Astrocyte (in vitro differentiated cells and primary cell): ENCODE measurements around the gene GGCT.

ENCODE experiments used
- CTCF ChIP-seq: IDR thresholded peaks from 2 replicates; pipeline ENCODE4 v1.5.1; 2011; ENCODE audit warnings: low read depth, mild to moderate bottlenecking, inconsistent platforms, low read length, moderate library complexity; ENCODE audit not compliant: insufficient read depth
- EZH2 ChIP-seq: IDR thresholded peaks from 2 replicates; pipeline ENCODE4 v1.6.1; 2012; ENCODE audit warnings: mild to moderate bottlenecking, low read length, inconsistent platforms; ENCODE audit not compliant: insufficient read depth

DNA sequence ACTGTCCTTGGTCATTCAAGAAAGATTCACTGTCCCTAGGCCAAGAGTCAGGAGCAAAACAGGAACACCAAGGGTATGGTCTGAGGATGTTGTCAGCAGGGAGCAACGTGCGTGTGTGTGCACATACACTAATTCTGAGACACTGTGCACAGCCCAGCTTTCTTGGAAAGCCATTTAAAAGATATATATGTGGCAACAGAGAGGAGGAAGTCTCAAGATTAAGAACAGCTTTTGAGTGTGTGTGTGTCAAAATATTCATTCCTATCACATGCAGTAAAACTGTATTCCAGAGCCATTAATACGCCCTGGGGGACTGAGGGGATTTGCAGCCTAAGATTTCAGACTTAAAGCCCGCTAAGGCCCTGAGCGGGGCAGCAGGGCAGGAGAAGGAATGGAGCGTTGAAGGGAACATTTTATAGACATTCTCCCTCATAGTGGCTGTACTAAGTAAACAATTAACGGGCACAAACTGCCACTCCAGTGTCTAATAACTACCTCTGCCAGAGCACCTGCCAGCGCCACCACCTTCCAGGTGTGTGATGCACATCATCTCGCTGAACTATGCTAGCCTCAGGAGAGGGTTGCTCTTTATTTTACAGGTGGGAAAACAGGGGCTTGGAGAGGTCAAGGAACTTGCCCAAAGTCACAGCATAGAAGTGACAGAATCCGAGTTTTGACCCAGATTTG, 28.0 kb downstream of the GGCT start:
- TF ChIP-seq CTCF (no peak), EZH2 (no peak)
